ENCODE measurements around the gene MCU.
"Not testable (repeated sequence)": the region's sequence is repeated elsewhere in the genome, so short reads cannot be mapped to it uniquely, and the experiment has no call there.

- TF ChIP-seq CTCF (IDR thresholded peaks at IDR 0.05 in 8 of 11, conservative IDR thresholded peaks at IDR 0.05 in 3 of 11); POLR2AphosphoS5 (IDR thresholded peaks at IDR 0.05); POLR2A (IDR thresholded peaks at IDR 0.05): not testable (repeated sequence)
These were observed 5.5 kb upstream of the MCU start for GRCh38 chr10:72686430-72686829.

Data from spleen (tissue), 7 donors.